GOT3 (cell line): ENCODE measurements around the gene ZMYND10.
"Not testable (repeated sequence)": the region's sequence is repeated elsewhere in the genome, so short reads cannot be mapped to it uniquely, and the experiment has no call there.

ENCODE experiments used
- DNase-seq: peaks from one replicate; lab custom pipeline; 2025; ENCODE audit warnings: mixed read lengths; lab: John Stamatoyannopoulos, UW

Gene ZMYND10

GRCh38 chr3:50325113-50325480 lies 20.4 kb downstream of the ZMYND10 start:
- no peak for DNase-seq

GRCh38 chr3:50324351-50325112 lies 21.0 kb downstream of the ZMYND10 start:
- no peak for DNase-seq

GRCh38 chr3:50323614-50324199 lies 21.8 kb downstream of the ZMYND10 start:
- no peak for DNase-seq

GRCh38 chr3:50323092-50323600 lies 22.4 kb downstream of the ZMYND10 start:
- no peak for DNase-seq

- DNase-seq = no peak
Measured at GRCh38 chr3:50322386-50323091, 23.0 kb downstream of the ZMYND10 start, which contains the start of gene HYAL2. Gene HYAL2 (minus strand): TSS chr3:50322745. CDS start chr3:50320489, 2,256 bp downstream.

GRCh38 chr3:50322115-50322385 lies 23.5 kb downstream of the ZMYND10 start:
- no peak for DNase-seq

GRCh38 chr3:50321336-50322114 lies 24.0 kb downstream of the ZMYND10 start:
- peak; percentile 73 for DNase-seq

GRCh38 chr3:50320853-50321335 lies 24.6 kb downstream of the ZMYND10 start:
- peak; percentile 73 for DNase-seq

- no peak for DNase-seq
Measured at GRCh38 chr3:50319894-50320625, 25.5 kb downstream of the ZMYND10 start.

GRCh38 chr3:50319181-50319893 lies 26.2 kb downstream of the ZMYND10 start:
- DNase-seq = no peak

- DNase-seq = no peak
Measured at GRCh38 chr3:50318615-50319014, 26.9 kb downstream of the ZMYND10 start.

- no peak for DNase-seq
Measured at GRCh38 chr3:50318163-50318562, 27.4 kb downstream of the ZMYND10 start.

- no peak for DNase-seq
Measured at GRCh38 chr3:50317300-50317699, 28.2 kb downstream of the ZMYND10 start.

- DNase-seq = no peak
Measured at GRCh38 chr3:50316657-50317242, 28.8 kb downstream of the ZMYND10 start.

GRCh38 chr3:50314816-50315215 lies 30.7 kb downstream of the ZMYND10 start:
- DNase-seq = no peak

- DNase-seq = no peak
Measured at GRCh38 chr3:50314342-50314741, 31.2 kb downstream of the ZMYND10 start.

GRCh38 chr3:50312041-50312440 lies 33.5 kb downstream of the ZMYND10 start:
- DNase-seq = not testable (repeated sequence)

GRCh38 chr3:50304601-50305000 lies 40.9 kb downstream of the ZMYND10 start:
- no peak for DNase-seq

GRCh38 chr3:50303013-50303815 lies 42.3 kb downstream of the ZMYND10 start, which contains the start of gene HYAL1:
Gene HYAL1 (minus strand): TSS chr3:50303574. CDS start chr3:50302956, 618 bp downstream.
- no peak for DNase-seq
